A549 (cell line): ENCODE results near the gene CACNA1G. TPM values are rescaled to one million over a fixed set of nuclear protein-coding genes. Genes with fewer than 3 reads are reported as not detected.

Experiments
- ATAC-seq, 2 experiments: fragments of 200-7000 bp in 1 of 2; fragments of >200 bp in 1 of 2; cut with Nextera tagmentation in 1 of 2; cut with Tn5 transposase in 1 of 2; 3 replicates each; pipeline versions ENCODE4 v1.8.0 to v1.9.1; 2018 to 2020; ENCODE audit warnings: mild to moderate bottlenecking in 1 of 2, moderate library complexity in 1 of 2
- CTCF ChIA-PET: fragments of 300-600 bp; sonication (Branson Sonifier 250); formaldehyde crosslinking; extraction: SDS; loops from one replicate; lab custom pipeline; 2021; ENCODE audit warnings: antibody characterized with exemption, inconsistent platforms; lab: Yijun Ruan, JAX
- POLR2A ChIA-PET: fragments of 350-600 bp; formaldehyde crosslinking; extraction: SDS; loops from one replicate; lab custom pipeline; 2021; ENCODE audit warnings: antibody characterized with exemption, inconsistent platforms; lab: Yijun Ruan, JAX
- DNase-seq, 2 experiments: peaks; one replicate each; pipeline versions ENCODE4 v3.0.0 to v3.0.0-alpha.2; 2011 to 2016; ENCODE audit warnings: low read depth in 1 of 2, low spot score in 1 of 2
- FAIRE-seq: peaks from 2 replicates; lab custom pipeline; 2011; peaks lifted over from hg19 to GRCh38; lab: Jason Lieb, UNC
- H3K27ac ChIP-seq, 2 experiments: fragments of >200 bp; sonication (Bioruptor Twin); formaldehyde crosslinking; 3 replicates each; pipeline ENCODE4 v1.5.1; 2016 to 2017
- H3K4me1 ChIP-seq: fragments of >200 bp; sonication (Bioruptor Twin); formaldehyde crosslinking; 3 replicates; pipeline ENCODE4 v1.6.1; 2016
- H3K4me2 ChIP-seq: fragments of >200 bp; sonication (Bioruptor Twin); formaldehyde crosslinking; 3 replicates; pipeline ENCODE4 v1.6.1; 2016
- H3K4me3 ChIP-seq: fragments of >200 bp; sonication (Bioruptor Twin); formaldehyde crosslinking; 3 replicates; pipeline ENCODE4 v1.5.1; 2016
- H3K9me3 ChIP-seq: fragments of >200 bp; sonication (Bioruptor Twin); formaldehyde crosslinking; 3 replicates; pipeline ENCODE4 v1.6.1; 2016
- CBX8 ChIP-seq: fragments of 200-600 bp; sonication (generic); IDR thresholded peaks from 2 replicates; pipeline ENCODE4 v1.6.1; 2016
- CEBPB ChIP-seq, 2 experiments: fragments of >200 bp in 1 of 2; sonication (Bioruptor Twin) in 1 of 2; formaldehyde crosslinking in 1 of 2; IDR thresholded peaks; 2 replicates each; pipeline ENCODE4 v1.6.1; 2012 to 2016
- CHD2 ChIP-seq: fragments of 150-350 bp; IDR thresholded peaks from 2 replicates; pipeline ENCODE4 v1.6.1; 2014; ENCODE audit warnings: low read length; ENCODE audit not compliant: partially characterized antibody
- CHD4 ChIP-seq: fragments of 200-600 bp; sonication (generic); IDR thresholded peaks from 2 replicates; pipeline ENCODE4 v1.6.1; 2016; ENCODE audit warnings: antibody characterized with exemption, mild to moderate bottlenecking, borderline replicate concordance
- ESRRA ChIP-seq: fragments of 150-350 bp; IDR thresholded peaks from 2 replicates; pipeline ENCODE4 v1.6.1; 2014; ENCODE audit warnings: mild to moderate bottlenecking, low read length, borderline replicate concordance
- FOXS1 ChIP-seq: fragments of 250-450 bp; sonication (Bioruptor Pico); IDR thresholded peaks from 2 replicates; pipeline ENCODE4 v1.5.0; 2020; ENCODE audit warnings: mild to moderate bottlenecking, moderate library complexity
- GATA3 ChIP-seq: IDR thresholded peaks from 2 replicates; pipeline ENCODE4 v1.6.1; 2012; ENCODE audit warnings: borderline replicate concordance
- HOXA7 ChIP-seq: fragments of 250-450 bp; sonication (Bioruptor Pico); IDR thresholded peaks from 2 replicates; pipeline ENCODE4 v1.5.0; 2020; ENCODE audit warnings: mild to moderate bottlenecking, moderate library complexity
- HOXB5 ChIP-seq: fragments of 250-450 bp; sonication (Bioruptor Pico); IDR thresholded peaks from 2 replicates; pipeline ENCODE4 v1.5.0; 2020; ENCODE audit warnings: mild to moderate bottlenecking, moderate library complexity
- JUN ChIP-seq, 2 experiments: fragments of >200 bp; sonication (Bioruptor Twin); formaldehyde crosslinking; IDR thresholded peaks; 2 replicates in 1 of 2; 3 replicates in 1 of 2; pipeline ENCODE4 v1.6.1; 2016 to 2017
- JUNB ChIP-seq: fragments of >200 bp; sonication (Bioruptor Twin); formaldehyde crosslinking; IDR thresholded peaks from 2 replicates; pipeline ENCODE4 v1.6.1; 2016
- KDM1A ChIP-seq: fragments of 200-600 bp; sonication (generic); IDR thresholded peaks from 2 replicates; pipeline ENCODE4 v1.6.1; 2016; ENCODE audit warnings: low read depth, mild to moderate bottlenecking
- MAFK ChIP-seq: fragments of 450-650 bp; IDR thresholded peaks from 2 replicates; pipeline ENCODE4 v1.6.1; 2014; ENCODE audit not compliant: partially characterized antibody
- MAZ ChIP-seq: fragments of 150-350 bp; IDR thresholded peaks from 2 replicates; pipeline ENCODE4 v1.6.1; 2014; ENCODE audit warnings: antibody characterized with exemption, low read depth, low read length, borderline replicate concordance
- NFE2L2 ChIP-seq: fragments of 150-350 bp; conservative IDR thresholded peaks from 2 replicates; pipeline ENCODE4 v1.6.1; 2014; ENCODE audit warnings: low read length
- POLR2A ChIP-seq: IDR thresholded peaks from 2 replicates; pipeline ENCODE4 v1.6.1; 2012; ENCODE audit warnings: mild to moderate bottlenecking, low read length
- RARB ChIP-seq: fragments of 250-450 bp; sonication (Bioruptor Pico); IDR thresholded peaks from 2 replicates; pipeline ENCODE4 v1.8.0; 2021; ENCODE audit warnings: mild to moderate bottlenecking, moderate library complexity
- RCOR1 ChIP-seq: fragments of 150-350 bp; IDR thresholded peaks from 2 replicates; pipeline ENCODE4 v1.6.1; 2014; ENCODE audit warnings: antibody characterized with exemption, low read length, low read depth
- RFX5 ChIP-seq: fragments of 450-650 bp; IDR thresholded peaks from 2 replicates; pipeline ENCODE4 v1.7.1; 2014; ENCODE audit warnings: antibody characterized with exemption, mild to moderate bottlenecking, moderate library complexity
- SMC3 ChIP-seq: fragments of >200 bp; sonication (Bioruptor Twin); formaldehyde crosslinking; IDR thresholded peaks from 3 replicates; pipeline ENCODE4 v1.6.1; 2018; ENCODE audit warnings: inconsistent platforms
- SREBF2 ChIP-seq: fragments of 450-650 bp; IDR thresholded peaks from 2 replicates; pipeline ENCODE4 v1.6.1; 2014; ENCODE audit warnings: mild to moderate bottlenecking, moderate library complexity
- TFCP2L1 ChIP-seq: fragments of 250-450 bp; sonication (Bioruptor Pico); IDR thresholded peaks from 2 replicates; pipeline ENCODE4 v1.5.0; 2021; ENCODE audit warnings: mild to moderate bottlenecking
- ZFP36 ChIP-seq: fragments of 450-650 bp; IDR thresholded peaks from 2 replicates; pipeline ENCODE4 v1.6.1; 2014; ENCODE audit warnings: borderline replicate concordance; ENCODE audit not compliant: partially characterized antibody
- WGBS: methylation state at CpG from one replicate; pipeline ENCODE4 v1.1.6; 2017; ENCODE audit errors: missing lambda C conversion rate; 5-methylcytosine and 5-hydroxymethylcytosine counted together
- polyA plus RNA-seq, 4 experiments: library from polyadenylated mRNA; depleted of rRNA in 3 of 4; stranded (reverse); fragments of >200 nt; fragmentation: RNase III in 1 of 4; extraction: RNeasy Plus Mini Kit Qiagen cat#74134 plus additional on column Dnase treatment in 1 of 4; gene quantifications; 2 replicates in 3 of 4; 3 replicates in 1 of 4; pipeline ENCODE4 v1.2.3, GENCODE V29; 2011 to 2017
- TF ChIP-seq, protein P1 (sequence below): fragments of 200-600 bp; sonication (generic); IDR thresholded peaks from 2 replicates; pipeline ENCODE4 v1.6.1; 2016; ENCODE audit warnings: antibody characterized with exemption, mild to moderate bottlenecking, moderate library complexity
- TF ChIP-seq, protein P2 (sequence below): fragments of 250-450 bp; sonication (Bioruptor Pico); IDR thresholded peaks from 2 replicates; pipeline ENCODE4 v1.5.0; 2020; ENCODE audit warnings: low read depth, mild to moderate bottlenecking, moderate library complexity
- TF ChIP-seq, protein P3 (sequence below): IDR thresholded peaks from 2 replicates; pipeline ENCODE4 v1.6.1; 2012; ENCODE audit warnings: low read depth, borderline replicate concordance
- TF ChIP-seq, protein P4 (sequence below): fragments of >200 bp; sonication (Bioruptor Twin); formaldehyde crosslinking; IDR thresholded peaks from 3 replicates; pipeline ENCODE4 v1.5.1; 2016

Gene CACNA1G
- polyA plus RNA-seq, 2 of the 4 experiments (the other 2 are of a cell fraction), result 4.0 to 8.9 TPM

DNA sequence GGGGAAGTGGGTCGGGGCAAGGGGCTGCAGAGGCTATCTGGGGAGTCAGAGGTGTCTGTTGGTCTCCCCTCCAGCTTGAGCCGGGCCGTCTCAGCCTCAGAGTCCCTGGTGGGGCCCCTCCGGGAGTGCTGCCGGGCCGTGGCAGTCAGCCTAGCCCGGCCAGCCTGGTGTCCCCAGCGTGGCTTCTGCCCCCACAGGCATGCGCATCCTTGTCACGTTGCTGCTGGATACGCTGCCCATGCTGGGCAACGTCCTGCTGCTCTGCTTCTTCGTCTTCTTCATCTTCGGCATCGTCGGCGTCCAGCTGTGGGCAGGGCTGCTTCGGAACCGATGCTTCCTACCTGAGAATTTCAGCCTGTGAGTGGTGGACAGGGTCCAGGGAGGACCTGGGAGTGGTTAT is 11.2 kb downstream of the CACNA1G start:
- Histone ChIP-seq H3K4me2 (no peak overlapping the region), H3K9me3 (no peaks in the 10 kb centered on the region), H3K4me1 (no peaks in the 10 kb centered on the region), H3K27ac (no peak overlapping the region), H3K4me3 (no peak overlapping the region)
- ChIA-PET CTCF (interaction anchor here (1.1 to 5.1 kb wide), 5 partner anchors 10 to 54 kb away, joined by 3 to 19 read pairs (median 4); no protein-coding TSS in a partner anchor), POLR2A (no interaction called here)
- WGBS, result 86% methylated on average over 19 of the region's 19 CpGs
- ATAC-seq (no peak), DNase-seq (no peak), FAIRE-seq (no peak)
- TF ChIP-seq HOXB5 (no peak), JUN (IDR thresholded peaks at IDR 0.05) (no peak), MAFK (no peak), TFCP2L1 (CRISPR knock-in tag) (no peak), HOXA7 (CRISPR knock-in tag) (no peak), ZFP36 (no peak), SREBF2 (no peak), JUNB (no peak), ESRRA (no peak), SMC3 (no peak), CBX8 (no peak), CHD2 (no peak), CHD4 (no peak), GATA3 (no peak), RCOR1 (no peak), FOXS1 (CRISPR knock-in tag) (no peak)
- TF ChIP-seq, protein P1, sequence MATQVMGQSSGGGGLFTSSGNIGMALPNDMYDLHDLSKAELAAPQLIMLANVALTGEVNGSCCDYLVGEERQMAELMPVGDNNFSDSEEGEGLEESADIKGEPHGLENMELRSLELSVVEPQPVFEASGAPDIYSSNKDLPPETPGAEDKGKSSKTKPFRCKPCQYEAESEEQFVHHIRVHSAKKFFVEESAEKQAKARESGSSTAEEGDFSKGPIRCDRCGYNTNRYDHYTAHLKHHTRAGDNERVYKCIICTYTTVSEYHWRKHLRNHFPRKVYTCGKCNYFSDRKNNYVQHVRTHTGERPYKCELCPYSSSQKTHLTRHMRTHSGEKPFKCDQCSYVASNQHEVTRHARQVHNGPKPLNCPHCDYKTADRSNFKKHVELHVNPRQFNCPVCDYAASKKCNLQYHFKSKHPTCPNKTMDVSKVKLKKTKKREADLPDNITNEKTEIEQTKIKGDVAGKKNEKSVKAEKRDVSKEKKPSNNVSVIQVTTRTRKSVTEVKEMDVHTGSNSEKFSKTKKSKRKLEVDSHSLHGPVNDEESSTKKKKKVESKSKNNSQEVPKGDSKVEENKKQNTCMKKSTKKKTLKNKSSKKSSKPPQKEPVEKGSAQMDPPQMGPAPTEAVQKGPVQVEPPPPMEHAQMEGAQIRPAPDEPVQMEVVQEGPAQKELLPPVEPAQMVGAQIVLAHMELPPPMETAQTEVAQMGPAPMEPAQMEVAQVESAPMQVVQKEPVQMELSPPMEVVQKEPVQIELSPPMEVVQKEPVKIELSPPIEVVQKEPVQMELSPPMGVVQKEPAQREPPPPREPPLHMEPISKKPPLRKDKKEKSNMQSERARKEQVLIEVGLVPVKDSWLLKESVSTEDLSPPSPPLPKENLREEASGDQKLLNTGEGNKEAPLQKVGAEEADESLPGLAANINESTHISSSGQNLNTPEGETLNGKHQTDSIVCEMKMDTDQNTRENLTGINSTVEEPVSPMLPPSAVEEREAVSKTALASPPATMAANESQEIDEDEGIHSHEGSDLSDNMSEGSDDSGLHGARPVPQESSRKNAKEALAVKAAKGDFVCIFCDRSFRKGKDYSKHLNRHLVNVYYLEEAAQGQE, result no peak
- TF ChIP-seq, protein P2, sequence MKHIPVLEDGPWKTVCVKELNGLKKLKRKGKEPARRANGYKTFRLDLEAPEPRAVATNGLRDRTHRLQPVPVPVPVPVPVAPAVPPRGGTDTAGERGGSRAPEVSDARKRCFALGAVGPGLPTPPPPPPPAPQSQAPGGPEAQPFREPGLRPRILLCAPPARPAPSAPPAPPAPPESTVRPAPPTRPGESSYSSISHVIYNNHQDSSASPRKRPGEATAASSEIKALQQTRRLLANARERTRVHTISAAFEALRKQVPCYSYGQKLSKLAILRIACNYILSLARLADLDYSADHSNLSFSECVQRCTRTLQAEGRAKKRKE (CRISPR knock-in tag), result no peak
- TF ChIP-seq, protein P3, sequence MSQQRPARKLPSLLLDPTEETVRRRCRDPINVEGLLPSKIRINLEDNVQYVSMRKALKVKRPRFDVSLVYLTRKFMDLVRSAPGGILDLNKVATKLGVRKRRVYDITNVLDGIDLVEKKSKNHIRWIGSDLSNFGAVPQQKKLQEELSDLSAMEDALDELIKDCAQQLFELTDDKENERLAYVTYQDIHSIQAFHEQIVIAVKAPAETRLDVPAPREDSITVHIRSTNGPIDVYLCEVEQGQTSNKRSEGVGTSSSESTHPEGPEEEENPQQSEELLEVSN, result no peak

DNA sequence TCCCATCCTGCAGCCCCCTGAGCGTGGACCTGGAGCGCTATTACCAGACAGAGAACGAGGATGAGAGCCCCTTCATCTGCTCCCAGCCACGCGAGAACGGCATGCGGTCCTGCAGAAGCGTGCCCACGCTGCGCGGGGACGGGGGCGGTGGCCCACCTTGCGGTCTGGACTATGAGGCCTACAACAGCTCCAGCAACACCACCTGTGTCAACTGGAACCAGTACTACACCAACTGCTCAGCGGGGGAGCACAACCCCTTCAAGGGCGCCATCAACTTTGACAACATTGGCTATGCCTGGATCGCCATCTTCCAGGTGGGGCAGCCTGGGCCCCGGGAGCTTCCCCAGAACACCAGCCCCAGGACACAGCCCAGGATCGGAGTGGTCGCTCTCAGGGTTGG is 12.0 kb downstream of the CACNA1G start:
- no peak for FAIRE-seq
- H3K4me1 ChIP-seq, result no peaks in the 10 kb centered on the region
- H3K4me2 ChIP-seq, result no peak overlapping the region
- 94% methylated on average over 20 of the region's 20 CpGs for WGBS
- no peak overlapping the region for H3K4me3 ChIP-seq
- POLR2A ChIA-PET, result no interaction called here
- H3K9me3 ChIP-seq, result no peaks in the 10 kb centered on the region
- H3K27ac ChIP-seq, result no peak overlapping the region
- TF ChIP-seq, protein P4, sequence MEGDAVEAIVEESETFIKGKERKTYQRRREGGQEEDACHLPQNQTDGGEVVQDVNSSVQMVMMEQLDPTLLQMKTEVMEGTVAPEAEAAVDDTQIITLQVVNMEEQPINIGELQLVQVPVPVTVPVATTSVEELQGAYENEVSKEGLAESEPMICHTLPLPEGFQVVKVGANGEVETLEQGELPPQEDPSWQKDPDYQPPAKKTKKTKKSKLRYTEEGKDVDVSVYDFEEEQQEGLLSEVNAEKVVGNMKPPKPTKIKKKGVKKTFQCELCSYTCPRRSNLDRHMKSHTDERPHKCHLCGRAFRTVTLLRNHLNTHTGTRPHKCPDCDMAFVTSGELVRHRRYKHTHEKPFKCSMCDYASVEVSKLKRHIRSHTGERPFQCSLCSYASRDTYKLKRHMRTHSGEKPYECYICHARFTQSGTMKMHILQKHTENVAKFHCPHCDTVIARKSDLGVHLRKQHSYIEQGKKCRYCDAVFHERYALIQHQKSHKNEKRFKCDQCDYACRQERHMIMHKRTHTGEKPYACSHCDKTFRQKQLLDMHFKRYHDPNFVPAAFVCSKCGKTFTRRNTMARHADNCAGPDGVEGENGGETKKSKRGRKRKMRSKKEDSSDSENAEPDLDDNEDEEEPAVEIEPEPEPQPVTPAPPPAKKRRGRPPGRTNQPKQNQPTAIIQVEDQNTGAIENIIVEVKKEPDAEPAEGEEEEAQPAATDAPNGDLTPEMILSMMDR, result no peak
- TF ChIP-seq NFE2L2, result no peak
- TF ChIP-seq KDM1A, result no peak
- TF ChIP-seq HOXB5, result no peak
- no peak for TF ChIP-seq CEBPB (IDR thresholded peaks at IDR 0.05)
- TF ChIP-seq RFX5, result no peak
- no peak for TF ChIP-seq ESRRA
- no peak for TF ChIP-seq MAZ
- TF ChIP-seq POLR2A, result no peak
- TF ChIP-seq RARB (CRISPR knock-in tag), result no peak
- TF ChIP-seq CHD4, result no peak
- no peak for ATAC-seq
- DNase-seq, result no peak
- CTCF ChIA-PET, result interaction anchor here (1.4 to 5.1 kb wide), 5 partner anchors 10 to 269 kb away, joined by 3 to 24 read pairs (median 9); no protein-coding TSS in a partner anchor
